DND-41 (cell line): Measurements from ENCODE around the gene THSD7B.

Experiments used
- CTCF ChIP-seq: IDR thresholded peaks from 2 replicates; pipeline ENCODE4 v1.5.1; 2012; ENCODE audit warnings: borderline replicate concordance, low read length, moderate library complexity, mild to moderate bottlenecking; ENCODE audit not compliant: poor library complexity, severe bottlenecking; ENCODE audit errors: extremely low read depth
- EZH2 ChIP-seq: IDR thresholded peaks from 3 replicates; pipeline ENCODE4 v1.6.1; 2012; ENCODE audit warnings: borderline replicate concordance, low read depth, mild to moderate bottlenecking, moderate library complexity, low read length, inconsistent platforms; ENCODE audit not compliant: severe bottlenecking

GRCh38 chr2:137369106-137369505, 603.8 kb downstream of the THSD7B start:
- TF ChIP-seq CTCF, result no peak
- TF ChIP-seq EZH2, result no peak
